K562 (cell line): ENCODE measurements around the gene DUSP3. TPM values are rescaled to one million over a fixed set of nuclear protein-coding genes. Genes with fewer than 3 reads are reported as not detected.

Source experiments
- ATAC-seq: fragments of 200-7000 bp; cut with Tn5 transposase; 3 replicates; pipeline ENCODE4 v1.9.1; 2020; ENCODE audit warnings: moderate library complexity
- BruUV-seq: library from RNA; stranded (reverse); fragments of 400-500 nt; replicated peaks from 2 replicates; lab custom pipeline; 2021; lab: Mats Ljungman, UMichigan
- CTCF ChIA-PET: fragments of 300-600 bp; formaldehyde crosslinking; extraction: SDS; loops from one replicate; lab custom pipeline; 2021; ENCODE audit warnings: low intra/inter-chr PET ratio; lab: Yijun Ruan, JAX
- POLR2A ChIA-PET: fragments of 300-600, 350-650 bp; sonication (Branson Sonifier 250); formaldehyde crosslinking; extraction: SDS; loops from one replicate; lab custom pipeline; 2021; ENCODE audit warnings: antibody characterized with exemption, inconsistent platforms; lab: Yijun Ruan, JAX
- DNase-seq, 4 experiments: peaks; one replicate each; pipeline versions ENCODE4 v3.0.0 to v3.0.0-alpha.2; 2011 to 2018; ENCODE audit warnings: low spot score in 3 of 4, mixed read lengths in 3 of 4; ENCODE audit errors: extremely low read depth in 1 of 4
- FAIRE-seq: peaks from 2 replicates; lab custom pipeline; 2011; peaks lifted over from hg19 to GRCh38; lab: Jason Lieb, UNC
- H2AFZ ChIP-seq: 2 replicates; pipeline ENCODE4 v1.6.0; 2011; ENCODE audit warnings: low read depth, low read length, control low read depth, inconsistent platforms
- H3K27ac ChIP-seq: fragments of 200-600 bp; 3 replicates; pipeline ENCODE4 v1.8.0; 2011; ENCODE audit warnings: low read depth, mild to moderate bottlenecking, control low read depth, inconsistent platforms, low read length, moderate library complexity, mixed read lengths; ENCODE audit errors: extremely low read depth
- H3K27me3 ChIP-seq, 2 experiments: fragments of 300-600 bp in 1 of 2; 2 replicates in 1 of 2; 3 replicates in 1 of 2; pipeline versions ENCODE4 v1.6.0 to v1.8.0; 2011; ENCODE audit warnings: inconsistent platforms in 2 of 2, low read length in 2 of 2, mild to moderate bottlenecking in 1 of 2, mixed read lengths in 1 of 2, moderate library complexity in 1 of 2; ENCODE audit not compliant: control insufficient read depth in 2 of 2, insufficient read depth in 2 of 2
- H3K36me3 ChIP-seq: fragments of 300-600 bp; 3 replicates; pipeline ENCODE4 v1.8.0; 2011; ENCODE audit warnings: mild to moderate bottlenecking, low read length, inconsistent platforms; ENCODE audit not compliant: control insufficient read depth, insufficient read depth
- H3K4me1 ChIP-seq, 2 experiments: fragments of 200-600 bp in 1 of 2; replicated peaks in 1 of 2; 2 replicates in 1 of 2; 3 replicates in 1 of 2; pipeline versions ENCODE4 v1.5.1 to v1.8.0; 2011; ENCODE audit warnings: inconsistent platforms in 2 of 2, low read length in 2 of 2, mild to moderate bottlenecking in 1 of 2, mixed read lengths in 1 of 2, moderate library complexity in 1 of 2; ENCODE audit not compliant: control insufficient read depth in 2 of 2, insufficient read depth in 2 of 2
- H3K4me2 ChIP-seq: 2 replicates; pipeline ENCODE4 v1.6.1; 2011; ENCODE audit warnings: low read length, control low read depth, inconsistent platforms, mixed read lengths; ENCODE audit not compliant: insufficient read depth
- H3K4me3 ChIP-seq: fragments of 200-600 bp; sonication (generic), shearing (Covaris generic); 2 replicates; pipeline ENCODE4 v1.5.1; 2016; ENCODE audit warnings: control low read depth, inconsistent platforms
- H3K79me2 ChIP-seq: fragments of 200-600 bp; 3 replicates; pipeline ENCODE4 v1.8.0; 2011; ENCODE audit warnings: low read length, inconsistent platforms; ENCODE audit not compliant: control insufficient read depth, insufficient read depth
- H3K9ac ChIP-seq, 2 experiments: 2 replicates each; pipeline versions ENCODE4 v1.6.0 to v1.6.1; 2011; ENCODE audit warnings: low read depth in 2 of 2, low read length in 2 of 2, control low read depth in 1 of 2, inconsistent platforms in 1 of 2, mild to moderate bottlenecking in 1 of 2, mixed read lengths in 1 of 2; ENCODE audit not compliant: insufficient read depth in 1 of 2
- H3K9me1 ChIP-seq: one replicate; pipeline ENCODE4 v1.6.0; 2011; ENCODE audit warnings: inconsistent platforms, mild to moderate bottlenecking, low read length, moderate library complexity; ENCODE audit not compliant: control insufficient read depth, insufficient read depth
- H3K9me3 ChIP-seq: replicated peaks from 2 replicates; pipeline ENCODE4 v1.5.1; 2011; ENCODE audit warnings: low read depth, low read length, inconsistent platforms; ENCODE audit not compliant: control insufficient read depth, insufficient read depth
- H4K20me1 ChIP-seq: replicated peaks from 2 replicates; pipeline ENCODE4 v1.6.1; 2011; ENCODE audit warnings: low read length, inconsistent platforms, mixed read lengths; ENCODE audit not compliant: control insufficient read depth, insufficient read depth
- GABPB1 ChIP-seq: sonication (generic); formaldehyde crosslinking; IDR thresholded peaks from 2 replicates; pipeline ENCODE4 v1.8.0; 2022; ENCODE audit warnings: mild to moderate bottlenecking, missing genetic modification reagents
- HEY1 ChIP-seq: fragments of 250-450 bp; sonication (Bioruptor Pico); IDR thresholded peaks from 2 replicates; pipeline ENCODE4 v1.5.0; 2020; ENCODE audit warnings: mild to moderate bottlenecking, moderate library complexity, borderline replicate concordance
- KLF6 ChIP-seq: fragments of 250-450 bp; sonication (Bioruptor Pico); IDR thresholded peaks from 2 replicates; pipeline ENCODE4 v1.4.0; 2020; ENCODE audit warnings: mild to moderate bottlenecking, moderate library complexity, borderline replicate concordance
- NUFIP1 ChIP-seq: fragments of 450-650 bp; IDR thresholded peaks from 2 replicates; pipeline ENCODE4 v1.6.1; 2018; ENCODE audit not compliant: partially characterized antibody
- POLR2G ChIP-seq: fragments of 200-400 bp; formaldehyde crosslinking; IDR thresholded peaks from 2 replicates; pipeline ENCODE4 v1.6.1; 2017; ENCODE audit warnings: low read depth, mild to moderate bottlenecking, antibody characterized with exemption, low read length, moderate library complexity
- PURB ChIP-seq: sonication (generic); formaldehyde crosslinking; IDR thresholded peaks from 2 replicates; pipeline ENCODE4 v1.9.0; 2021; ENCODE audit warnings: low read depth, mild to moderate bottlenecking, missing genetic modification reagents
- SIX5 ChIP-seq, 2 experiments: IDR thresholded peaks; 2 replicates each; pipeline ENCODE4 v1.6.1; 2011; ENCODE audit warnings: low read length in 2 of 2, borderline replicate concordance in 1 of 2, low read depth in 1 of 2, mild to moderate bottlenecking in 1 of 2, moderate library complexity in 1 of 2; ENCODE audit not compliant: insufficient read depth in 1 of 2
- SMARCA4 ChIP-seq: fragments of 450-650 bp; IDR thresholded peaks from 2 replicates; pipeline ENCODE4 v1.6.1; 2016
- TBL1XR1 ChIP-seq, 2 experiments: IDR thresholded peaks; 2 replicates each; pipeline ENCODE4 v1.6.1; 2012; ENCODE audit warnings: improper control_type of control experiment in 2 of 2, low read length in 2 of 2, mild to moderate bottlenecking in 1 of 2
- TCFL5 ChIP-seq: fragments of 250-450 bp; sonication (Bioruptor Pico); conservative IDR thresholded peaks from 2 replicates; pipeline ENCODE4 v1.6.1; 2021; ENCODE audit warnings: mild to moderate bottlenecking, moderate library complexity, matching md5 sums
- YBX1 ChIP-seq: fragments of 450-650 bp; IDR thresholded peaks from 2 replicates; pipeline ENCODE4 v1.7.1; 2016; ENCODE audit warnings: mild to moderate bottlenecking
- ZNF316 ChIP-seq: fragments of 450-650 bp; IDR thresholded peaks from 2 replicates; pipeline ENCODE4 v1.6.1; 2016
- ZNF655 ChIP-seq: fragments of 250-450 bp; sonication (Bioruptor Pico); IDR thresholded peaks from 2 replicates; pipeline ENCODE4 v1.5.0; 2021
- ZNF79 ChIP-seq: fragments of 250-450 bp; sonication (Bioruptor Pico); IDR thresholded peaks from 2 replicates; pipeline ENCODE4 v1.4.0; 2020; ENCODE audit warnings: low read depth, mild to moderate bottlenecking, moderate library complexity
- WGBS: fragments of 100-300 bp; shearing (Covaris generic); methylation state at CpG from one replicate; pipeline ENCODE4 v1.1.6; 2016; ENCODE audit warnings: low coverage, mixed read lengths; ENCODE audit not compliant: insufficient coverage; ENCODE audit errors: missing lambda C conversion rate; 5-methylcytosine and 5-hydroxymethylcytosine counted together
- in situ Hi-C: fragments of 300-500 bp; cut with MboI; formaldehyde crosslinking; loops from 4 replicates; pipeline ENCODE4 v1.15.0; 2018; ENCODE audit warnings: inconsistent platforms, mixed read lengths
- intact Hi-C: fragments of 100-400 bp; cut with micrococcal nuclease; formaldehyde crosslinking; loops from 2 replicates; pipeline ENCODE4 v1.14.2; 2022
- polyA plus RNA-seq, 8 experiments: library from polyadenylated mRNA; depleted of rRNA in 4 of 8; stranded (reverse) in 5 of 8; unstranded in 3 of 8; fragments of >200 nt; fragmentation: Nextera tagmentation in 2 of 8; fragmentation: Illumina TruSeq in 1 of 8; extraction: Ambion mirVana in 2 of 8; extraction: Trizol in 1 of 8; gene quantifications; 2 replicates each; pipeline versions ENCODE4 v1.2.1 to v1.2.3, GENCODE V29; 2011 to 2014; ENCODE audit warnings: inconsistent platforms in 1 of 8, missing spikeins in 1 of 8
- total RNA-seq, 7 experiments: library from RNA; depleted of rRNA in 6 of 7; stranded (reverse); fragments of >200 nt in 6 of 7; fragmentation: Illumina TruSeq in 2 of 7; extraction: Trizol in 2 of 7; gene quantifications; 2 replicates each; pipeline versions ENCODE4 v1.2.1 to v1.2.3, GENCODE V29; 2011 to 2021; ENCODE audit warnings: low replicate concordance in 1 of 7
- TF ChIP-seq, protein P1 (sequence below): fragments of 250-450 bp; sonication (Bioruptor Pico); IDR thresholded peaks from 2 replicates; pipeline ENCODE4 v1.4.0; 2020; ENCODE audit warnings: mild to moderate bottlenecking, moderate library complexity, borderline replicate concordance
- TF ChIP-seq, protein P2 (sequence below): fragments of 450-650 bp; formaldehyde crosslinking; IDR thresholded peaks from 2 replicates; pipeline ENCODE4 v1.4.0; 2020; ENCODE audit warnings: mild to moderate bottlenecking, moderate library complexity

DUSP3 gene
- total and polyA plus RNA-seq, 9 of the 15 experiments (the other 6 are each of a cell fraction or from before 2014, with no cell fraction given), result 4.1 to 19.8 (median 12.3) TPM

GRCh38 chr17:43812396-43813265, 33.9 kb upstream of the DUSP3 start:
- ChIA-PET CTCF (no interaction called here), POLR2A (interaction anchor here (0.6 to 1.2 kb wide), 2 partner anchors 30 to 45 kb away, joined by 3 read pairs; no protein-coding TSS in a partner anchor)
- Histone ChIP-seq H3K9me1 (no peaks in the 10 kb centered on the region), H3K36me3 (peaks cover 5% of the 10 kb centered on the region; the same call in 1 of the 3 replicates), H2AFZ (no peak overlapping the region), H3K9ac (no peak overlapping the region), H3K4me3 (no peak overlapping the region), H3K27ac (no peak overlapping the region), H3K79me2 (no peaks in the 10 kb centered on the region), H4K20me1 (no peaks in the 10 kb centered on the region), H3K27me3 (0 out of 5 replicates have a peak, but pooled peaks cover 0 to 9% of the 10 kb centered on the region in 2 experiments), H3K4me2 (no peak overlapping the region), H3K9me3 (no peaks in the 10 kb centered on the region), H3K4me1 (no peaks in the 10 kb centered on the region; a peak in 1 of 5 replicates)
- no peak for FAIRE-seq
- DNase-seq, result no peak
- BruUV-seq, result no TSS peak
- in situ Hi-C loops, result no loop called here
- 34% methylated on average over 9 of the region's 10 CpGs for WGBS
- intact Hi-C loops, result no loop called here
- no peak for ATAC-seq
- TF ChIP-seq POLR2G (no peak), ZNF79 (CRISPR knock-in tag) (no peak), TCFL5 (CRISPR knock-in tag) (no peak), NUFIP1 (no peak), HEY1 (CRISPR knock-in tag) (no peak), TBL1XR1 (IDR thresholded peaks at IDR 0.05; ENCODE audit: low read length in 2 of 2) (no peak), YBX1 (no peak), KLF6 (CRISPR knock-in tag) (no peak), SIX5 (IDR thresholded peaks at IDR 0.05; ENCODE audit: borderline replicate concordance in 1 of 2, insufficient read depth in 1 of 2, low read depth in 1 of 2, low read length in 2 of 2) (no peak), PURB (CRISPR knock-in tag) (no peak), GABPB1 (CRISPR knock-in tag) (no peak), ZNF316 (no peak), SMARCA4 (no peak), ZNF655 (CRISPR knock-in tag) (no peak)
- TF ChIP-seq, protein P1, sequence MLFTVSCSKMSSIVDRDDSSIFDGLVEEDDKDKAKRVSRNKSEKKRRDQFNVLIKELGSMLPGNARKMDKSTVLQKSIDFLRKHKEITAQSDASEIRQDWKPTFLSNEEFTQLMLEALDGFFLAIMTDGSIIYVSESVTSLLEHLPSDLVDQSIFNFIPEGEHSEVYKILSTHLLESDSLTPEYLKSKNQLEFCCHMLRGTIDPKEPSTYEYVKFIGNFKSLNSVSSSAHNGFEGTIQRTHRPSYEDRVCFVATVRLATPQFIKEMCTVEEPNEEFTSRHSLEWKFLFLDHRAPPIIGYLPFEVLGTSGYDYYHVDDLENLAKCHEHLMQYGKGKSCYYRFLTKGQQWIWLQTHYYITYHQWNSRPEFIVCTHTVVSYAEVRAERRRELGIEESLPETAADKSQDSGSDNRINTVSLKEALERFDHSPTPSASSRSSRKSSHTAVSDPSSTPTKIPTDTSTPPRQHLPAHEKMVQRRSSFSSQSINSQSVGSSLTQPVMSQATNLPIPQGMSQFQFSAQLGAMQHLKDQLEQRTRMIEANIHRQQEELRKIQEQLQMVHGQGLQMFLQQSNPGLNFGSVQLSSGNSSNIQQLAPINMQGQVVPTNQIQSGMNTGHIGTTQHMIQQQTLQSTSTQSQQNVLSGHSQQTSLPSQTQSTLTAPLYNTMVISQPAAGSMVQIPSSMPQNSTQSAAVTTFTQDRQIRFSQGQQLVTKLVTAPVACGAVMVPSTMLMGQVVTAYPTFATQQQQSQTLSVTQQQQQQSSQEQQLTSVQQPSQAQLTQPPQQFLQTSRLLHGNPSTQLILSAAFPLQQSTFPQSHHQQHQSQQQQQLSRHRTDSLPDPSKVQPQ (CRISPR knock-in tag), result no peak
- TF ChIP-seq, protein P2, sequence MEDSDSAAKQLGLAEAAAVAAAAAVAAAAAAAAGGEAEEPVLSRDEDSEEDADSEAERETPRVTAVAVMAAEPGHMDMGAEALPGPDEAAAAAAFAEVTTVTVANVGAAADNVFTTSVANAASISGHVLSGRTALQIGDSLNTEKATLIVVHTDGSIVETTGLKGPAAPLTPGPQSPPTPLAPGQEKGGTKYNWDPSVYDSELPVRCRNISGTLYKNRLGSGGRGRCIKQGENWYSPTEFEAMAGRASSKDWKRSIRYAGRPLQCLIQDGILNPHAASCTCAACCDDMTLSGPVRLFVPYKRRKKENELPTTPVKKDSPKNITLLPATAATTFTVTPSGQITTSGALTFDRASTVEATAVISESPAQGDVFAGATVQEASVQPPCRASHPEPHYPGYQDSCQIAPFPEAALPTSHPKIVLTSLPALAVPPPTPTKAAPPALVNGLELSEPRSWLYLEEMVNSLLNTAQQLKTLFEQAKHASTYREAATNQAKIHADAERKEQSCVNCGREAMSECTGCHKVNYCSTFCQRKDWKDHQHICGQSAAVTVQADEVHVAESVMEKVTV, result no peak
